PC-3 (cell line): ENCODE data around the gene RAB7A.

Source experiments
- EZH2 ChIP-seq: fragments of 300-600 bp; sonication (generic); IDR thresholded peaks from one replicate; pipeline ENCODE4 v1.6.1; 2017; ENCODE audit warnings: antibody characterized with exemption, mild to moderate bottlenecking, low read length; ENCODE audit not compliant: unreplicated experiment
- EZH2phosphoT487 ChIP-seq: fragments of 300-600 bp; sonication (generic); IDR thresholded peaks from 2 replicates; pipeline ENCODE4 v1.6.1; 2018; ENCODE audit warnings: mild to moderate bottlenecking, antibody characterized with exemption, low read length, borderline replicate concordance
- TF ChIP-seq, protein P1 (sequence below): fragments of 300-600 bp; sonication (generic); conservative IDR thresholded peaks from 2 replicates; pipeline ENCODE4 v1.5.1; 2017; ENCODE audit warnings: antibody characterized with exemption, low read depth, mild to moderate bottlenecking, low read length

DNA sequence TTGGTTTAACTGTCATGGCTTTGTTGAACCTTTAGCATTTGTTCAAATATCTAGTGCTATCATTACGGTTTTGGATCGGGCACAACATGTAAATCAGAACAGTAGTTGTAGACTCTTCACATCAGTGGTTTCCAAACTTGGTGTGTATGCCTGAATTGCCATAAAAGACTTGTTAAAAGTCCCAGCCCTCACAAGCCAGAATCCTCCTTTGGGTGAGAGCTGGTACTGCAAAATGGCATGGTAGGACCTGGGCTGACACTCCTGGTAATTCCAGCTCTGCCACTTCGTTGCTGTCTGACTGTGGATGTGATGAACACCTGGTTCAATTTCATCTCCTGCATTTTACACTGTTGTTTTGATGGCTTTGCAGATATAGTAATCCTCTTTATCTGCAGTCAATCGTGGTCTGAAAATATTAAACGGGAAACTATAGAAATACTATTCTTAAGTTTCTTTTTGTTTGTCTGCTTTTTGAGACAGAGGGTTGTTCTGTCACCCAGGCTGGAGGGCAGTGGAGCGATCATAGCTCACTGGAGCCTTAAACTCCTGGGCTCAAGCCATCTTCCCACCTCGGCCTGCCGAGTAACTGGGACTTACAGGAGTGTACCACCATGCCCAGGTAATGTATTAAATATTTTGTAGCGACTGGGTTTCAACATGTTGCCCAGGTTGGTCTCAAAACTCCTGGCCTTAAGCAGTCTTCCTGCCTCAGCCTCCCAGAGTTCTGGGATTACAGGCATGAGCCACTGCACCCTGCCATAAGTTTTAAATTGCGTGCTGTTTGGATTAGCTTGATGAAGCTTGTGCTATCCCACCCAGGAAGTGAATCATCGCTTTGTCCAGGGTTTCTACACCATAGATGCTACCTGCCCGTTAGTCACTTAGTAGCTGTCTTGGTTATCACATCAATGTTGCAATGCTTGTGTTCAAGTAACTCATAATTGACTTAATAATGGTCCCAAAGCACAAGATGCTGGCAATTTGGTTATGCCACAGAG lies 61.6 kb downstream of the RAB7A start:
- TF ChIP-seq, protein P1, sequence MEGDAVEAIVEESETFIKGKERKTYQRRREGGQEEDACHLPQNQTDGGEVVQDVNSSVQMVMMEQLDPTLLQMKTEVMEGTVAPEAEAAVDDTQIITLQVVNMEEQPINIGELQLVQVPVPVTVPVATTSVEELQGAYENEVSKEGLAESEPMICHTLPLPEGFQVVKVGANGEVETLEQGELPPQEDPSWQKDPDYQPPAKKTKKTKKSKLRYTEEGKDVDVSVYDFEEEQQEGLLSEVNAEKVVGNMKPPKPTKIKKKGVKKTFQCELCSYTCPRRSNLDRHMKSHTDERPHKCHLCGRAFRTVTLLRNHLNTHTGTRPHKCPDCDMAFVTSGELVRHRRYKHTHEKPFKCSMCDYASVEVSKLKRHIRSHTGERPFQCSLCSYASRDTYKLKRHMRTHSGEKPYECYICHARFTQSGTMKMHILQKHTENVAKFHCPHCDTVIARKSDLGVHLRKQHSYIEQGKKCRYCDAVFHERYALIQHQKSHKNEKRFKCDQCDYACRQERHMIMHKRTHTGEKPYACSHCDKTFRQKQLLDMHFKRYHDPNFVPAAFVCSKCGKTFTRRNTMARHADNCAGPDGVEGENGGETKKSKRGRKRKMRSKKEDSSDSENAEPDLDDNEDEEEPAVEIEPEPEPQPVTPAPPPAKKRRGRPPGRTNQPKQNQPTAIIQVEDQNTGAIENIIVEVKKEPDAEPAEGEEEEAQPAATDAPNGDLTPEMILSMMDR: peak; percentile 45
- no peak for TF ChIP-seq EZH2
- TF ChIP-seq EZH2phosphoT487: no peak
